ES-I3 (cell line): ENCODE data around the gene EPS8.

Experiments used
- H3K36me3 ChIP-seq: 2 replicates; pipeline ENCODE4 v1.6.1; 2013; ENCODE audit warnings: mild to moderate bottlenecking, low read length, control low read depth, moderate library complexity; ENCODE audit not compliant: insufficient read depth
- H3K4me1 ChIP-seq: 2 replicates; pipeline ENCODE4 v1.6.1; 2013; ENCODE audit warnings: mild to moderate bottlenecking, control low read depth, low read length; ENCODE audit not compliant: insufficient read depth
- H3K9ac ChIP-seq: 2 replicates; pipeline ENCODE4 v1.6.1; 2013; ENCODE audit warnings: low read depth, mild to moderate bottlenecking, low read length, moderate library complexity
- H3K9me3 ChIP-seq: 2 replicates; pipeline ENCODE4 v1.6.1; 2013; ENCODE audit warnings: mild to moderate bottlenecking, low read length, moderate library complexity; ENCODE audit not compliant: control insufficient read depth, insufficient read depth

Gene EPS8

DNA sequence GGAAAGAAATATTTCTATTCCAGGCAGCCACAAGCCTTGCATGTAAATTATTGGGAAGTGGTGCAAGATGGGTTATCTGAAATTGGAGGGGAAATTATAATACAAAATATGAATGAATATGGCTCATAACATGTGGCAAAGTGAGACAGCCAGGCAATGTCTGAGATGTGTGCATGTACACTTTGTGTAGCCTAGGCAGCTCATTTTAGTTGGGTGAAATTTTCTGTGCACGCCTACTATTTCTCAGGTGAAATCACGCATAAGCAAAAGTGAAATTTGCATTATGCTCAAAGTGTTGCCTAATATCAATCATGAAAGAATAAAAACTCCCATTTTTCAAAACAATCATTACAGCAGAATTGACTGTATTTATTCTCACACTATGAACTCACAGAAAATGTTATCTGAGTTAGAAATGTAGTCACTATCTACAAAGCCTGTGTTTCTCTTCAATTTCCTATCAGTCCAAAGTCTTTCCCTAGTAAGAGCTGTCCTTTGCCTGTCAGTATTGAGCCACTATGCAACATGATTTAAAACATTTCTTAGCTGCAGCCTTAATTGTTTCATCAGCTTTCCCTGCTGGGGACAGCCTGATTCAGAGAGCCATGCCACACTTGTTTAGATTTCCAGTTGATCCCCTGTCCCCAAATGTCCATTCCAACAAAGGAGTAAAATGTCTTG is 80.7 kb downstream of the EPS8 start:
- Histone ChIP-seq H3K4me1 (peaks cover 5% of the 10 kb centered on the region), H3K9me3 (no peaks in the 10 kb centered on the region)

DNA sequence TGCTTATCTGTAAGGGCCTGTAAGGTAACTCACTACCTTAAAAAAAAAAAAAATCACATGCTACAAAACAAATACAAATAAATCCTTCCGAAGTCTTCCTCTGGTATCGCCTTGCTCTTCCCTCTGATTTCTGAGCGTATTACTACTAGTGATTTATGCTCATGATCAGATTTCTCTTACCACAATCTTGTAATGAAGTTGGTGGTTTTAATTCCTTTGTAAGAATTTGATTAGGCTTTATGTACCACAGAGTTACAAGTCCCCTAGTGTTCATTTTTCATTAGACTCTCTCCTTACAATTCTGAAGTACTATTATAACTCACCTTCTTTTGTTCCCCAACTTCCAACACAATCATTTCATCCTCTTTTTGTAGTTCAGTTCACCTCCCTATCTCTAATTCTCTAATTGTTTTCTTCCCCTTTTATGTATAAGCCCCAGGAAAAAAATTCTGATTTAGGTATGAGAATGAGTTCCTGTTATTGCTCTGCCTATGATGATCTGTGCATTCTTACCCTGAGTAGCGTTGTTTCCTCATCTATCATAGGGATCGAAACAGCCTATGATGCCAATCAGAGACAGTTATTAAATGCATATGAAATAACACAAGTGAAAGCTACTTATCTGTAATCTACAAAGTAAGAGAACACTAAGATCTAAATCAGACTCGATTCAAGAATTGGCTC is 81.5 kb downstream of the EPS8 start:
- Histone ChIP-seq H3K36me3 (no peaks in the 10 kb centered on the region), H3K4me1 (peaks cover 5% of the 10 kb centered on the region), H3K9me3 (no peaks in the 10 kb centered on the region), H3K9ac (no peak overlapping the region)

More for the DNA sequence above, 80.7 kb downstream of the EPS8 start:
- no peak overlapping the region for H3K9ac ChIP-seq
- H3K36me3 ChIP-seq: no peaks in the 10 kb centered on the region

DNA sequence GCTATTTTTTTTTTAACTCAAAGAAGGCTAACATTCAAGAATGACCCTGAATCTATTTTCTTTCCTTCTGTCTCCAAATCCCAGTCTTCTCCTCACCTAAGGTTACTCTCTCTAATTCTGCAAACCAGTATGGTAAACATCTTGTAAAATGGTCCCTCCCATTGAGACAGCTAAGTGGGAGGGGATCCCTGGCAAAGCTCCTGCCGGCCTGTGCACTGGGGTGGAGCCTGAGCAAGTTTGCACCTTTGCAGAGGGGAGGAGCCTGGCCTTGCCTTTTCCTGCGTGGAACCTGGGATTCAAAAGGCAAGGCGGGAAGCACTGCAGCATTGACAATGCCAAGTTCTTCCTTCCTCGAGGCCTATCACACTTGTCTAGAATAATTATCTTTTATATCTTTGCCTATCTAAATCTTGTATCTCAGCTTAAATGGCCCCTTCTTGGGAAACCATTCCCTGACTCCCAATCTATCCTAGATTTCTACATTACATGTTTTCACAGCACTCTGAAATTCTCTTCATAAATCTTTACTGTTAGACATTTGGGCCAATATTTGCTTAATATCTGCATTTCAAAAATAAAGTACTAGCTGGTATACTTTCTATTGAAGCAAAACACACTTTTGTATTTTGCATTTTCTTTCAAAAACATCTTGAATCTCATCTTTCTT is 83.0 kb downstream of the EPS8 start:
- no peaks in the 10 kb centered on the region for H3K36me3 ChIP-seq
- H3K9me3 ChIP-seq: no peaks in the 10 kb centered on the region
- H3K4me1 ChIP-seq: peaks cover 5% of the 10 kb centered on the region
- H3K9ac ChIP-seq: no peak overlapping the region

DNA sequence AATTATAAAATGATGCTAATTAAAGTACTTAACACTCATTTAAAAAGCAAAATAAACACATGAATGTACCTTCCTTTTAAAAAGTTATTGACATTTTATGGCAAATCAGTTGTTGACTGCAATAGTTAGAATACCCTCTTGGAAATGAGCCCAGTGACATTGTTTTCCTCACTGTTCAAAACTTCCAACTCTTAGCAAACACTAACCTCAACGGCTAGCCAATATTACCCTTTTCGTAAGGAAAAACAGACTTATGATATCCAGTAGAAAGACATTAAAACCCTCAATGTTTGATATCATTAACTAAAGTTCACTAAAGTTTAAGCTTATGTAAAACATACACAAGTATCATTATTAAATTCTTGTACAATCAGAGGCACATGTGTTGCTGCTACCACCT is 83.6 kb downstream of the EPS8 start:
- Histone ChIP-seq H3K4me1 (peaks cover 5% of the 10 kb centered on the region), H3K9me3 (no peaks in the 10 kb centered on the region), H3K9ac (no peak overlapping the region), H3K36me3 (no peaks in the 10 kb centered on the region)

DNA sequence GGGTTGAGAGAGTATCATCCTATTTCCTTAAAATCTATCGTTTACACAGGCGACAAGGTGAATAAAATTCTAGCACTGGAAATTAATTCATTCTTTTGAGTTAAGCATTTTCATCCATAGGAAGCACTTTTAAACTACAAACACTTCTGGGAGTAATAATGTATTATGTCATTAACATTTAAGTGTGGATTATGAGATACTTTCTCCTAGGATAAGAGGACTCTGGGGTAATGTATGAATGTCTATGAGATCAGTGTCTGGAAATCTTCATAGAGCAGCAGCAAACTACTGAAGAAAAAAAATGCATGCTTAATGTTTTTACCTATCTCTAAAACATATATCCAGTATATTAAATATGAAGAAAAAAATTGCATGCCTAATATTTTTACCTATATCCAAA is 86.9 kb downstream of the EPS8 start:
- Histone ChIP-seq H3K36me3 (no peaks in the 10 kb centered on the region), H3K9me3 (no peaks in the 10 kb centered on the region), H3K4me1 (no peaks in the 10 kb centered on the region; the same call in 1 of the 2 replicates), H3K9ac (no peak overlapping the region)

DNA sequence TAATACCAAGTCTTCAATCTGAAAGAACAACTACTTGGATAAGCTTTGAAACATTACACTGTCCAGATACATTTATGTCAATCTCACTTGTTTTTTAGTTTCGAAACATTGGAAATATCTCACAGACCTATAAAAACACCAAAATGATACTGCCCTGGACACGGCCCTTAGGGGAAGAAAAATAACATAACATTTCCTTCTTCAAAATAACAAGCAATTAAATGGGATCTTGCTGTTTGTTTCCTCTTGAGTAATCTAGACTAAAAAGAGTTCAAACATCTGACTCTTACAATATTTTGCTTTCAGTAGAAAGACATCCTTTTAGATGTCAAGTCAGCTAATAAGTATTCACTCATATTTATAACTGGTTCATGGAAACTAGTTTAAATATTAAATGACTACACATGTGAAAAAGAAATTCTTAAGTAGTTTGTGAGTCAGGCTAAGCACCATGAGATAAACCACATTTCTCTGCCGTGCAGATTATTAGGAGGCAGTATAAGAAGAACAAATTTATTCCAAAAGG is 87.5 kb downstream of the EPS8 start:
- Histone ChIP-seq H3K9ac (no peak overlapping the region), H3K36me3 (no peaks in the 10 kb centered on the region), H3K9me3 (no peaks in the 10 kb centered on the region), H3K4me1 (no peaks in the 10 kb centered on the region; the same call in 1 of the 2 replicates)

DNA sequence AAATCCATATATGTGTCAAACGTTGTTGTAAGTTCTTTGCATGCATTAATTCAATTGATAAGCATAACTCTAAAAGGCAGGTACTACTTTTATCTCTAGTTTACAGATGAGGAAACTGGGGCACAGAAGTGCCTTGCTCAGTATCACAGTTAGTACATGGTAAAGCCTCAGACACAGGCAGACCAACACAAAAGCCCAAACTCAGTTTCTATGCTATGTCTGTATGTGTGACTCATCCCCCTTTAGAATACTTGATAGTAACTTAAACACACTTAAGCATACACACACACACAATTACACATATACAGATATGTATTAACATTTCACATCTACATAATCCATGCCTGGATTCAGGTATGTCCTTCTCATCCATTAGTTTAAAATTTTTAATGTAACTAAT is 88.0 kb downstream of the EPS8 start:
- no peaks in the 10 kb centered on the region for H3K36me3 ChIP-seq
- no peak overlapping the region for H3K9ac ChIP-seq
- H3K9me3 ChIP-seq: no peaks in the 10 kb centered on the region
- no peaks in the 10 kb centered on the region; the same call in 1 of the 2 replicates for H3K4me1 ChIP-seq

DNA sequence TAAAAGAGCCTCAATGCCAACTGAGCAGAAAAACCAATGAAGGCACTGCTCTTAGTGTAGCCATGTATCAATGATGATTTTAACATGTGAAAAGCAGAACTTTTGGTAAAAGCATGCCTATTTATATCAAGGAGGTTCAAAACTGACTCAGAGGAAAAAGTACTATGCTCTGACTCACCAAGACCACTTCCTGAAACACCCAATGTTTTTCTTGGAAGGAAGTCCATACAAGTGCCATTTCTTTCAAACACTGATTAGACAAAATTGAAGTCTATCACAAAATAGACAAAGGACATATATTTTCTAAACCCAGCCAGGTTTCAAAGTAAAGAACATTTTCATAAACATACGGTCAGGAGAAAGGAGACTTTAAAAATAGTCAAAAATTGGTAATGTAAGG is 88.6 kb downstream of the EPS8 start:
- Histone ChIP-seq H3K9ac (no peak overlapping the region), H3K4me1 (no peaks in the 10 kb centered on the region), H3K9me3 (no peaks in the 10 kb centered on the region), H3K36me3 (no peaks in the 10 kb centered on the region)

DNA sequence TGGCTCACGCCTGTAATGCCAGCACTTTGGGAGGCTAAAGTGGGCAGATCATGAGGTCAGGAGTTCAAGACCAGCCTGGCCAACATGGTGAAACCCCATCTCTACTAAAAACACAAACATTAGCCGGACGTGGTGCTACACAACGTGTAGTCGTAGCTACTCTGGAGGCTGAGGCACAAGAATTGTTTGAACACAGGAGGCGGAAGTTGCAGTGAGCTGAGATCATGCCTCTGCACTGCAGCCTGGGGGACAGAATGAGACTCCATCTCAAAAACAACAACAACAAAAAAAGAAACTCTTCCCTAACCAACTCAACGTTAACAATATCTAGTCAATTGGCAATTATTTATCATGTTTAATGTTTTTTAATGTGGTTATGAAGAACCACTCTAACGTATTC is 89.3 kb downstream of the EPS8 start:
- no peaks in the 10 kb centered on the region for H3K36me3 ChIP-seq
- H3K9ac ChIP-seq: no peak overlapping the region
- H3K4me1 ChIP-seq: no peaks in the 10 kb centered on the region
- no peaks in the 10 kb centered on the region for H3K9me3 ChIP-seq

DNA sequence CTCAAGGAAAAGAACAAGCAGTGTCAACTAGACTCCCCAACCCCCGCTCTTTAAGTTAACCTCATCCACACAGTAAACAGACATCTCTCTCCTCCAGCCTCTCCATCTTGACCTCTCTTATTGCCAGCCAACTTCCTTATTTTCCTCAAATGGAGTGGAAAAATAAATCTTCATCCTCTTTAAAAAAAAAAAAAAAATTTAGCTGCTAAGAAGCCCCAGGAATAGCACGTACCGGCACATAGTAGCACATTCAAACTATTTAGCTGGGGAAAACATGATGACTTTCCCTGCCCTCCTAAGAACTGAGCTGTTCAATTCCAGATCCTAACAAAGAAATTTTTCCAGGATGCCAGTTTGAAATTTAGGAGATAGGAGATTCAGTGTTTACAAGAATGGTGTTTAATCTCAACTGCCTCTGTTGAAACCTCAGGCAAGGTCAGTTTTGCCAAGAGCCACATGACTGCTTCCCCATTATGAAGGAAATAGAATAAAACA is 90.8 kb downstream of the EPS8 start:
- Histone ChIP-seq H3K36me3 (no peaks in the 10 kb centered on the region), H3K9me3 (no peaks in the 10 kb centered on the region), H3K9ac (no peak overlapping the region), H3K4me1 (no peaks in the 10 kb centered on the region)

DNA sequence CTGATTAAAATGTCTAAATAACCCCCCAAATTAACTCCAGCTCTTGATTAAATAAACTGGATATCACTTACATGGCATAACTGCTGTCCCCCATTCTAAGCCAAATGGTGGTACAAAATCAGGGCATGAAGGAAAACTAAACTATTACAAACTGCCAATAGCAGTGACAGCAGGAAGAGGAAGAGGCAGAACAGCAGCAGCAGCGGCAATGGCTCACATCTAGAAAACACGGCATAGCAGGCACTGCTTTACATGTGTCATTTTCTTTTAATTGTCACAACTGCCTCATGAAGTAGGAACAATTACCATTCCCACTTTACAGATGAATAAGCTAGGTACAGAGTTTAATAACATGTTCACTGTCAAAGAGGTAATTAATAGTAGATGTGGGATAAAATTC is 92.0 kb downstream of the EPS8 start:
- no peaks in the 10 kb centered on the region for H3K4me1 ChIP-seq
- no peaks in the 10 kb centered on the region for H3K9me3 ChIP-seq
- H3K9ac ChIP-seq: no peak overlapping the region
- H3K36me3 ChIP-seq: no peaks in the 10 kb centered on the region

DNA sequence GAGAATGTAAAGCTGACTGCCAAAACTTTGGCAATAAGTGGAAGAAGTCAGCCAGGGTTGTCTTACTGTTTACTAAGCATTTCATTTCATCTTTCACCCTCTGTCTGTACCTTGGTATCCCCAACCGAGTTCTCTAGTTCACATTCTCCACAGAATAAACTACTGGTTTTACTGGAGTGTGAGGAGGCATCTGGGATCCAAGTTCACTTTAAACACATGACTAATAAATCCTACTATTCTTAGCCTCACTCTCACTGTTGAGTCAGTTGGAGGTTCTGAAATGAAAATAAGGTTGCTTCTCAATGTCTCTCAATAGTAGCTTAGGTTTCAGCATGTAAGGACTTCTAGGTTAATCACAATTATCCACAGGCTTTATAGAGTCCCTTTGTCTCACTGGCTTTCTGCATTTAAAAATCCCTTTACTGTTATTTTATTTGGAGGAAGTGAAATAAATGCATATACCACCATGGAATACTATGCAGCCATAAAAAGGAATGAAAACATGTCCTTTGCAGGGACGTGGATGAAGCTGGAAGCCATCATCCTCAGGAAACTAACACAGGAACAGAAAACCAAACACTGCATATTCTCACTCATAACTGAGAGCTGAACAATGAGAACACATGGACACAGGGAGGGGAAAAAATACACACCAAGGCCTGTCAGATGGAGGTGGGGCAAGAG is 95.8 kb downstream of the EPS8 start:
- no peaks in the 10 kb centered on the region for H3K36me3 ChIP-seq
- no peak overlapping the region for H3K9ac ChIP-seq
- no peaks in the 10 kb centered on the region for H3K9me3 ChIP-seq
- H3K4me1 ChIP-seq: no peaks in the 10 kb centered on the region

DNA sequence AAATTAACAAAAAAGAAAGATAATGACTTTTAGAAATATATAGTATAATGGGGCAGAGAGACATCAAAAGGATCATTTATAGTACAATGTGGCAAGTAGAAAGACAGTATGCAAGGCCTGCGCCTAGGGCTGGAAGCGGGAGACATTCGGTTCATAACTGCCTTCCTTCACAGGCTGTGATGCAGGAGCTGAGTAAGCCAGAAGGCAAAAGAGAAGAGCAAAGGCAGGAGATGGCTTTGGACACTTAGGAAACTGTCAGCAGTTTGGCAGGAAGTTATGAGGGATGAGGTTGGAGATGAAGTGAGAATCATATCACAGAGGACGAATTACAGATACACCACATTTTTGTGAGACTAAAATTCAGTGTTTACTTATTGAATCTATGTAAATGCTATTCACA is 97.8 kb downstream of the EPS8 start:
- no peaks in the 10 kb centered on the region for H3K9me3 ChIP-seq
- no peaks in the 10 kb centered on the region for H3K4me1 ChIP-seq
- H3K36me3 ChIP-seq: no peaks in the 10 kb centered on the region
- H3K9ac ChIP-seq: no peak overlapping the region

DNA sequence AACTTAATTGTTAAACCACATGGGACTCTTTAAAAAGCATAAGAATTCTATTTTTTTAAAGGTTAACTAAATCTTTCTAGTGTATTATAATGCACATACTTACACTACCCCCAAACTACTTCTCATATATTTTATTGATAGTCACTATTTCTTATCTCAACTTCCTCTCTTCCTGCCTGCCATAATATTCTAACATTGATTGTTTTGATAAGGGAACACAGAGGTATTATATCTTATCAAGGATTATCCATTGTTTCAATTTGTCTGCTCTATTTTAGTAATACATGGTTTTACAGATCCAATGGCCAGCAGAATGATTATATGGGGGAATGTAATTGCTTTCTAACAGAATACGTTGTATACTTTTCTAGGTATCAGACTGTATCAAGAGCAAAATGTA is 98.9 kb downstream of the EPS8 start:
- H3K9ac ChIP-seq: no peak overlapping the region
- H3K36me3 ChIP-seq: no peaks in the 10 kb centered on the region
- H3K9me3 ChIP-seq: no peaks in the 10 kb centered on the region
- H3K4me1 ChIP-seq: no peaks in the 10 kb centered on the region
